ENCODE measurements around the gene FAM131C. TPM values are rescaled to one million over a fixed set of nuclear protein-coding genes. Genes with fewer than 3 reads are reported as not detected.

FAM131C gene
- total RNA-seq, 1 experiment from 2014 or later, result 7.4 TPM

GRCh38 chr1:16017461-16018303 lies 55.8 kb downstream of the FAM131C start, which contains the start of gene HSPB7:
Gene HSPB7, minus strand, starts transcription at chr1:16018043. Its CDS starts 80 bp downstream, at chr1:16017963.
- BruUV-seq (replicated peaks), result no TSS peak
- H3K4me3 ChIP-seq, result no peak within 1 kb of the TSS
- CTCF ChIA-PET, result no interaction called here
- no peaks in the 10 kb centered on the region for H4K20me1 ChIP-seq (ENCODE audit: insufficient read depth)
- DNase-seq, result no peak
- intact Hi-C loops (cut with micrococcal nuclease; ENCODE audit: unreplicated experiment), result no loop called here
- H3K79me2 ChIP-seq (ENCODE audit: low read depth), result no peaks in the 10 kb centered on the region
- H3F3A ChIP-seq (ENCODE audit: insufficient read depth, low read depth), result peaks cover 10% of the 10 kb centered on the region; the same call in 1 of the 2 replicates
- no peaks in the 10 kb centered on the region for H3K36me3 ChIP-seq (ENCODE audit: low read depth)
- H3K27me3 ChIP-seq (ENCODE audit: insufficient read depth, low read depth), result no peaks in the 10 kb centered on the region
- H3K9me2 ChIP-seq (ENCODE audit: insufficient read depth), result no peaks in the 10 kb centered on the region
- no peaks in the 10 kb centered on the region for H3K4me1 ChIP-seq (replicated peaks; ENCODE audit: insufficient read depth)
- no peak within 1 kb of the TSS for H3K27ac ChIP-seq
- no peak for TF ChIP-seq EZH2 (IDR thresholded peaks at IDR 0.05; ENCODE audit: low read depth)
- TF ChIP-seq CTCF (conservative IDR thresholded peaks at IDR 0.05), result no peak
- no peak within 1 kb of the TSS for H2AFZ ChIP-seq
- no peaks in the 10 kb centered on the region for H3K9me3 ChIP-seq (ENCODE audit: insufficient read depth, low read depth)
- POLR2A ChIA-PET (ENCODE audit: unreplicated experiment), result interaction anchor here (0.7 kb wide), 1 partner anchor 1433 kb away, joined by 10 read pairs; no protein-coding TSS in a partner anchor
- no peak within 1 kb of the TSS for H3K4me2 ChIP-seq

GRCh38 chr1:16017076-16017460 lies 56.4 kb downstream of the FAM131C start:
- H3K79me2 ChIP-seq (ENCODE audit: low read depth), result no peaks in the 10 kb centered on the region
- H3K27ac ChIP-seq, result no peak overlapping the region
- TF ChIP-seq CTCF (conservative IDR thresholded peaks at IDR 0.05) (no peak), EZH2 (IDR thresholded peaks at IDR 0.05; ENCODE audit: low read depth) (no peak)
- no peaks in the 10 kb centered on the region for H3K9me3 ChIP-seq (ENCODE audit: insufficient read depth, low read depth)
- no peak overlapping the region for H2AFZ ChIP-seq
- intact Hi-C loops (cut with micrococcal nuclease; ENCODE audit: unreplicated experiment), result no loop called here
- H3K4me1 ChIP-seq (replicated peaks; ENCODE audit: insufficient read depth), result peaks cover 5% of the 10 kb centered on the region; the same call in 1 of the 2 replicates
- no peaks in the 10 kb centered on the region for H3K27me3 ChIP-seq (ENCODE audit: insufficient read depth, low read depth)
- no peak for DNase-seq
- POLR2A ChIA-PET (ENCODE audit: unreplicated experiment), result no interaction called here
- no peaks in the 10 kb centered on the region for H3K9me2 ChIP-seq (ENCODE audit: insufficient read depth)
- peaks cover 10% of the 10 kb centered on the region; the same call in 1 of the 2 replicates for H3F3A ChIP-seq (ENCODE audit: insufficient read depth, low read depth)
- CTCF ChIA-PET, result no interaction called here
- H3K36me3 ChIP-seq (ENCODE audit: low read depth), result no peaks in the 10 kb centered on the region
- no peaks in the 10 kb centered on the region for H4K20me1 ChIP-seq (ENCODE audit: insufficient read depth)
- H3K4me3 ChIP-seq, result no peak overlapping the region
- H3K4me2 ChIP-seq, result no peak overlapping the region
- no TSS peak for BruUV-seq (replicated peaks)

GRCh38 chr1:16015960-16016901 lies 57.2 kb downstream of the FAM131C start:
- no peak for TF ChIP-seq EZH2 (IDR thresholded peaks at IDR 0.05; ENCODE audit: low read depth)
- TF ChIP-seq CTCF (conservative IDR thresholded peaks at IDR 0.05), result no peak
- no TSS peak for BruUV-seq (replicated peaks)
- Histone ChIP-seq H3K4me2 (no peak overlapping the region), H2AFZ (no peak overlapping the region), H3K79me2 (ENCODE audit: low read depth) (no peaks in the 10 kb centered on the region), H3K36me3 (ENCODE audit: low read depth) (no peaks in the 10 kb centered on the region), H4K20me1 (ENCODE audit: insufficient read depth) (no peaks in the 10 kb centered on the region), H3K9me3 (ENCODE audit: insufficient read depth, low read depth) (no peaks in the 10 kb centered on the region), H3K27ac (no peak overlapping the region), H3K4me3 (no peak overlapping the region), H3K27me3 (ENCODE audit: insufficient read depth, low read depth) (no peaks in the 10 kb centered on the region), H3F3A (ENCODE audit: insufficient read depth, low read depth) (peaks cover 10% of the 10 kb centered on the region; the same call in 1 of the 2 replicates), H3K4me1 (replicated peaks; ENCODE audit: insufficient read depth) (peaks cover 5% of the 10 kb centered on the region; the same call in 1 of the 2 replicates), H3K9me2 (ENCODE audit: insufficient read depth) (no peaks in the 10 kb centered on the region)
- CTCF ChIA-PET, result interaction anchor here (0.7 kb wide), 1 partner anchor 32 kb away, joined by 3 read pairs; no protein-coding TSS in a partner anchor
- no peak for DNase-seq
- intact Hi-C loops (cut with micrococcal nuclease; ENCODE audit: unreplicated experiment), result no loop called here
- POLR2A ChIA-PET (ENCODE audit: unreplicated experiment), result no interaction called here
